HepG2 (cell line): ENCODE data around the gene ADAT3. TPM values are rescaled to one million over a fixed set of nuclear protein-coding genes. Genes with fewer than 3 reads are reported as not detected.

ENCODE experiments used
- ADNP ChIP-seq: sonication (generic); formaldehyde crosslinking; IDR thresholded peaks from 2 replicates; pipeline ENCODE4 v1.4.0; 2020; ENCODE audit warnings: missing genetic modification reagents
- CCAR2 ChIP-seq: fragments of 200-400 bp; formaldehyde crosslinking; optimal IDR thresholded peaks from 2 replicates; pipeline ENCODE3; 2018; ENCODE audit warnings: low read depth, mild to moderate bottlenecking, low read length, moderate library complexity
- CCDC6 ChIP-seq: sonication (generic); formaldehyde crosslinking; IDR thresholded peaks from 2 replicates; pipeline ENCODE4 v1.8.1; 2022; ENCODE audit warnings: mild to moderate bottlenecking, missing genetic modification reagents, moderate library complexity
- HOXA7 ChIP-seq: sonication (generic); formaldehyde crosslinking; IDR thresholded peaks from 2 replicates; pipeline ENCODE4 v1.8.1; 2022; ENCODE audit warnings: mild to moderate bottlenecking, missing genetic modification reagents, moderate library complexity
- MXI1 ChIP-seq: IDR thresholded peaks from 3 replicates; pipeline ENCODE4 v1.6.1; 2012; ENCODE audit warnings: low read depth, low read length, inconsistent platforms, borderline replicate concordance
- POGZ ChIP-seq: sonication (generic); formaldehyde crosslinking; IDR thresholded peaks from 2 replicates; pipeline ENCODE4 v1.4.0; 2020; ENCODE audit warnings: mild to moderate bottlenecking, missing genetic modification reagents
- RARA ChIP-seq: IDR thresholded peaks from 2 replicates; pipeline ENCODE4 v1.6.1; 2016; ENCODE audit warnings: missing genetic modification reagents, missing compliant biosample characterization
- SATB2 ChIP-seq: sonication (generic); formaldehyde crosslinking; IDR thresholded peaks from 2 replicates; pipeline ENCODE4 v1.5.0; 2020; ENCODE audit warnings: missing genetic modification reagents
- THRA ChIP-seq: sonication (generic); formaldehyde crosslinking; IDR thresholded peaks from 2 replicates; pipeline ENCODE4 v1.4.0; 2020; ENCODE audit warnings: missing genetic modification reagents, borderline replicate concordance
- ZNF234 ChIP-seq: sonication (generic); formaldehyde crosslinking; conservative IDR thresholded peaks from 2 replicates; pipeline ENCODE4 v1.5.1; 2020; ENCODE audit warnings: mild to moderate bottlenecking, missing genetic modification reagents
- ZNF558 ChIP-seq: sonication (generic); formaldehyde crosslinking; IDR thresholded peaks from 2 replicates; pipeline ENCODE4 v1.9.0; 2022; ENCODE audit warnings: mild to moderate bottlenecking, missing genetic modification reagents, borderline replicate concordance
- ZNF567 ChIP-seq: sonication (generic); formaldehyde crosslinking; IDR thresholded peaks from 2 replicates; pipeline ENCODE4 v1.8.1; 2023; ENCODE audit warnings: mild to moderate bottlenecking, missing genetic modification reagents, borderline replicate concordance
- ZNF629 ChIP-seq: sonication (generic); formaldehyde crosslinking; conservative IDR thresholded peaks from 2 replicates; pipeline ENCODE4 v1.5.0; 2020; ENCODE audit warnings: missing genetic modification reagents
- ZSCAN22 ChIP-seq: sonication (generic); formaldehyde crosslinking; IDR thresholded peaks from 2 replicates; pipeline ENCODE4 v1.4.0; 2020; ENCODE audit warnings: mild to moderate bottlenecking, missing genetic modification reagents
- polyA plus RNA-seq, 8 experiments: library from polyadenylated mRNA; depleted of rRNA in 3 of 8; stranded (reverse) in 7 of 8; unstranded in 1 of 8; fragments of >200 nt; fragmentation: Illumina TruSeq in 4 of 8; extraction: Trizol in 4 of 8; gene quantifications; 2 replicates each; pipeline versions ENCODE4 v1.2.1 to v1.2.3, GENCODE V29; 2011 to 2016; ENCODE audit warnings: low read depth in 4 of 8, missing spikeins in 1 of 8, mixed read lengths in 1 of 8; ENCODE audit not compliant: insufficient read depth in 1 of 8
- total RNA-seq, 5 experiments: library from RNA; depleted of rRNA; stranded (reverse); fragments of >200 nt; fragmentation: Illumina TruSeq; extraction: Trizol; gene quantifications; 2 replicates each; pipeline ENCODE4 v1.2.3, GENCODE V29; 2016; ENCODE audit warnings: low read depth in 1 of 5
- TF ChIP-seq, protein P1 (sequence below), 2 experiments: sonication (generic) in 1 of 2; formaldehyde crosslinking in 1 of 2; IDR thresholded peaks; 2 replicates each; pipeline versions ENCODE4 v1.6.1 to v1.9.0; 2014 to 2022; ENCODE audit warnings: antibody characterized with exemption in 1 of 2, borderline replicate concordance in 1 of 2, inconsistent platforms in 1 of 2, low read depth in 1 of 2, missing genetic modification reagents in 1 of 2
- TF ChIP-seq, protein P2 (sequence below): sonication (generic); formaldehyde crosslinking; IDR thresholded peaks from 2 replicates; pipeline ENCODE4 v1.4.0; 2020; ENCODE audit warnings: missing genetic modification reagents
- TF ChIP-seq, protein P3 (sequence below): sonication (generic); formaldehyde crosslinking; IDR thresholded peaks from 2 replicates; pipeline ENCODE4 v1.4.0; 2020; ENCODE audit warnings: missing genetic modification reagents, borderline replicate concordance

ADAT3 gene
- total and polyA plus RNA-seq, 2 of the 13 experiments (the other 11 are each of a cell fraction or from before 2014, with no cell fraction given) = 0.95 to 3.5 TPM

- TF ChIP-seq ZNF567 (CRISPR knock-in tag) (no peak; the same call in 1 of the 2 replicates), ZNF558 (no peak), ZSCAN22 (CRISPR knock-in tag) (no peak), ZNF234 (CRISPR knock-in tag) (no peak), RARA (CRISPR knock-in tag) (peak; percentile 54), SATB2 (CRISPR knock-in tag) (no peak), ADNP (CRISPR knock-in tag) (no peak), CCAR2 (no peak), MXI1 (peak; percentile 62; the same call in 1 of the 3 replicates), HOXA7 (CRISPR knock-in tag) (no peak), CCDC6 (CRISPR knock-in tag) (no peak), ZNF629 (CRISPR knock-in tag) (no peak; the same call in 1 of the 2 replicates), POGZ (CRISPR knock-in tag) (no peak; the same call in 1 of the 2 replicates), THRA (CRISPR knock-in tag) (peak; percentile 92; the same call in 1 of the 2 replicates)
- TF ChIP-seq, protein P1, sequence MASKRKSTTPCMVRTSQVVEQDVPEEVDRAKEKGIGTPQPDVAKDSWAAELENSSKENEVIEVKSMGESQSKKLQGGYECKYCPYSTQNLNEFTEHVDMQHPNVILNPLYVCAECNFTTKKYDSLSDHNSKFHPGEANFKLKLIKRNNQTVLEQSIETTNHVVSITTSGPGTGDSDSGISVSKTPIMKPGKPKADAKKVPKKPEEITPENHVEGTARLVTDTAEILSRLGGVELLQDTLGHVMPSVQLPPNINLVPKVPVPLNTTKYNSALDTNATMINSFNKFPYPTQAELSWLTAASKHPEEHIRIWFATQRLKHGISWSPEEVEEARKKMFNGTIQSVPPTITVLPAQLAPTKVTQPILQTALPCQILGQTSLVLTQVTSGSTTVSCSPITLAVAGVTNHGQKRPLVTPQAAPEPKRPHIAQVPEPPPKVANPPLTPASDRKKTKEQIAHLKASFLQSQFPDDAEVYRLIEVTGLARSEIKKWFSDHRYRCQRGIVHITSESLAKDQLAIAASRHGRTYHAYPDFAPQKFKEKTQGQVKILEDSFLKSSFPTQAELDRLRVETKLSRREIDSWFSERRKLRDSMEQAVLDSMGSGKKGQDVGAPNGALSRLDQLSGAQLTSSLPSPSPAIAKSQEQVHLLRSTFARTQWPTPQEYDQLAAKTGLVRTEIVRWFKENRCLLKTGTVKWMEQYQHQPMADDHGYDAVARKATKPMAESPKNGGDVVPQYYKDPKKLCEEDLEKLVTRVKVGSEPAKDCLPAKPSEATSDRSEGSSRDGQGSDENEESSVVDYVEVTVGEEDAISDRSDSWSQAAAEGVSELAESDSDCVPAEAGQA (IDR thresholded peaks at IDR 0.05; ENCODE audit: low read depth) = no peak
- TF ChIP-seq, protein P1 (CRISPR knock-in tag; IDR thresholded peaks at IDR 0.05; ENCODE audit: borderline replicate concordance) = no peak
- TF ChIP-seq, protein P2, sequence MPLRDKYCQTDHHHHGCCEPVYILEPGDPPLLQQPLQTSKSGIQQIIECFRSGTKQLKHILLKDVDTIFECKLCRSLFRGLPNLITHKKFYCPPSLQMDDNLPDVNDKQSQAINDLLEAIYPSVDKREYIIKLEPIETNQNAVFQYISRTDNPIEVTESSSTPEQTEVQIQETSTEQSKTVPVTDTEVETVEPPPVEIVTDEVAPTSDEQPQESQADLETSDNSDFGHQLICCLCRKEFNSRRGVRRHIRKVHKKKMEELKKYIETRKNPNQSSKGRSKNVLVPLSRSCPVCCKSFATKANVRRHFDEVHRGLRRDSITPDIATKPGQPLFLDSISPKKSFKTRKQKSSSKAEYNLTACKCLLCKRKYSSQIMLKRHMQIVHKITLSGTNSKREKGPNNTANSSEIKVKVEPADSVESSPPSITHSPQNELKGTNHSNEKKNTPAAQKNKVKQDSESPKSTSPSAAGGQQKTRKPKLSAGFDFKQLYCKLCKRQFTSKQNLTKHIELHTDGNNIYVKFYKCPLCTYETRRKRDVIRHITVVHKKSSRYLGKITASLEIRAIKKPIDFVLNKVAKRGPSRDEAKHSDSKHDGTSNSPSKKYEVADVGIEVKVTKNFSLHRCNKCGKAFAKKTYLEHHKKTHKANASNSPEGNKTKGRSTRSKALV = no peak
- TF ChIP-seq, protein P3, sequence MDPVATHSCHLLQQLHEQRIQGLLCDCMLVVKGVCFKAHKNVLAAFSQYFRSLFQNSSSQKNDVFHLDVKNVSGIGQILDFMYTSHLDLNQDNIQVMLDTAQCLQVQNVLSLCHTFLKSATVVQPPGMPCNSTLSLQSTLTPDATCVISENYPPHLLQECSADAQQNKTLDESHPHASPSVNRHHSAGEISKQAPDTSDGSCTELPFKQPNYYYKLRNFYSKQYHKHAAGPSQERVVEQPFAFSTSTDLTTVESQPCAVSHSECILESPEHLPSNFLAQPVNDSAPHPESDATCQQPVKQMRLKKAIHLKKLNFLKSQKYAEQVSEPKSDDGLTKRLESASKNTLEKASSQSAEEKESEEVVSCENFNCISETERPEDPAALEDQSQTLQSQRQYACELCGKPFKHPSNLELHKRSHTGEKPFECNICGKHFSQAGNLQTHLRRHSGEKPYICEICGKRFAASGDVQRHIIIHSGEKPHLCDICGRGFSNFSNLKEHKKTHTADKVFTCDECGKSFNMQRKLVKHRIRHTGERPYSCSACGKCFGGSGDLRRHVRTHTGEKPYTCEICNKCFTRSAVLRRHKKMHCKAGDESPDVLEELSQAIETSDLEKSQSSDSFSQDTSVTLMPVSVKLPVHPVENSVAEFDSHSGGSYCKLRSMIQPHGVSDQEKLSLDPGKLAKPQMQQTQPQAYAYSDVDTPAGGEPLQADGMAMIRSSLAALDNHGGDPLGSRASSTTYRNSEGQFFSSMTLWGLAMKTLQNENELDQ (CRISPR knock-in tag) = no peak
These were observed 40.6 kb upstream of the ADAT3 start (continued) for GRCh38 chr19:1864480-1865171.
